H9 (cell line): ENCODE measurements around the gene PIP4K2A. TPM values are rescaled to one million over a fixed set of nuclear protein-coding genes. Genes with fewer than 3 reads are reported as not detected.
A peak's percentile ranks its signal among the peaks of the same experiment; 100 is the strongest.

ENCODE experiments used
- DNase-seq: peaks from one replicate; pipeline ENCODE4 v3.0.0-alpha.2; 2017
- H2AFZ ChIP-seq: one replicate; pipeline ENCODE4 v1.6.1; 2013; ENCODE audit warnings: mild to moderate bottlenecking, low read length, control low read depth, moderate library complexity
- H2AK5ac ChIP-seq: 2 replicates; pipeline ENCODE4 v1.6.1; 2013; ENCODE audit warnings: low read length, control low read depth, mixed read lengths; ENCODE audit not compliant: insufficient read length
- H2BK120ac ChIP-seq: one replicate; pipeline ENCODE4 v1.6.1; 2013; ENCODE audit warnings: low read depth, mild to moderate bottlenecking, low read length, control low read depth, inconsistent platforms; ENCODE audit not compliant: poor library complexity, severe bottlenecking
- H2BK12ac ChIP-seq: 2 replicates; pipeline ENCODE4 v1.6.1; 2013; ENCODE audit warnings: low read length, control low read depth, mixed read lengths, low read depth; ENCODE audit not compliant: insufficient read length
- H2BK15ac ChIP-seq: 2 replicates; pipeline ENCODE4 v1.6.1; 2013; ENCODE audit warnings: low read depth, low read length, control low read depth
- H2BK20ac ChIP-seq: one replicate; pipeline ENCODE4 v1.6.1; 2013; ENCODE audit warnings: low read depth, mild to moderate bottlenecking, low read length, control low read depth, inconsistent platforms; ENCODE audit not compliant: poor library complexity, severe bottlenecking
- H2BK5ac ChIP-seq: 2 replicates; pipeline ENCODE4 v1.6.1; 2013; ENCODE audit warnings: low read length, control low read depth, mixed read lengths; ENCODE audit not compliant: insufficient read length
- H3K14ac ChIP-seq: 2 replicates; pipeline ENCODE4 v1.6.1; 2013; ENCODE audit warnings: low read length, control low read depth; ENCODE audit not compliant: insufficient read depth
- H3K18ac ChIP-seq: 2 replicates; pipeline ENCODE4 v1.6.1; 2013; ENCODE audit warnings: low read depth, mild to moderate bottlenecking, mixed read lengths, low read length, control low read depth; ENCODE audit not compliant: insufficient read length
- H3K23ac ChIP-seq: 2 replicates; pipeline ENCODE4 v1.6.1; 2013; ENCODE audit warnings: low read length, control low read depth, mixed read lengths, low read depth; ENCODE audit not compliant: insufficient read length
- H3K23me2 ChIP-seq: 2 replicates; pipeline ENCODE4 v1.6.1; 2013; ENCODE audit warnings: low read depth, mild to moderate bottlenecking, mixed read lengths, low read length, control low read depth; ENCODE audit not compliant: insufficient read length, poor library complexity, severe bottlenecking
- H3K27ac ChIP-seq: 2 replicates; pipeline ENCODE4 v1.5.1; 2013; ENCODE audit warnings: low read length, control low read depth, mixed read lengths, low read depth; ENCODE audit not compliant: insufficient read length
- H3K27me3 ChIP-seq: 2 replicates; pipeline ENCODE4 v1.6.1; 2013; ENCODE audit warnings: low read length, control low read depth, inconsistent platforms; ENCODE audit not compliant: insufficient read depth
- H3K4ac ChIP-seq: 2 replicates; pipeline ENCODE4 v1.6.1; 2013; ENCODE audit warnings: low read depth, mild to moderate bottlenecking, control low read depth, inconsistent platforms, low read length, moderate library complexity
- H3K4me1 ChIP-seq: 2 replicates; pipeline ENCODE4 v1.6.1; 2013; ENCODE audit warnings: low read length, control low read depth, inconsistent platforms; ENCODE audit not compliant: insufficient read depth
- H3K4me2 ChIP-seq: 2 replicates; pipeline ENCODE4 v1.6.1; 2013; ENCODE audit warnings: low read length, control low read depth, mixed read lengths; ENCODE audit not compliant: insufficient read length, insufficient read depth
- H3K56ac ChIP-seq: 2 replicates; pipeline ENCODE4 v1.6.1; 2013; ENCODE audit warnings: low read depth, mild to moderate bottlenecking, mixed read lengths, low read length, control low read depth; ENCODE audit not compliant: insufficient read length
- H3K79me1 ChIP-seq: 2 replicates; pipeline ENCODE4 v1.6.1; 2013; ENCODE audit warnings: low read depth, mild to moderate bottlenecking, moderate library complexity, low read length, control low read depth, inconsistent platforms; ENCODE audit not compliant: insufficient read depth, poor library complexity, severe bottlenecking
- H3K79me2 ChIP-seq: 2 replicates; pipeline ENCODE4 v1.6.1; 2013; ENCODE audit warnings: low read length, control low read depth, inconsistent platforms; ENCODE audit not compliant: insufficient read depth
- H3K9ac ChIP-seq: 2 replicates; pipeline ENCODE4 v1.6.1; 2013; ENCODE audit warnings: low read length, control low read depth, mixed read lengths; ENCODE audit not compliant: insufficient read length; ENCODE audit errors: extremely low read depth
- H3K9me3 ChIP-seq: one replicate; pipeline ENCODE4 v1.6.1; 2013; ENCODE audit warnings: low read depth, low read length, inconsistent platforms; ENCODE audit not compliant: control insufficient read depth
- H3T11ph ChIP-seq: one replicate; pipeline ENCODE4 v1.6.1; 2013; ENCODE audit warnings: mild to moderate bottlenecking, low read length, control low read depth, inconsistent platforms
- H4K20me1 ChIP-seq: one replicate; pipeline ENCODE4 v1.6.1; 2013; ENCODE audit not compliant: control insufficient read depth, insufficient read length, insufficient read depth
- H4K5ac ChIP-seq: 2 replicates; pipeline ENCODE4 v1.6.1; 2013; ENCODE audit warnings: low read depth, mild to moderate bottlenecking, mixed read lengths, low read length, control low read depth; ENCODE audit not compliant: insufficient read length
- H4K8ac ChIP-seq: replicated peaks from 2 replicates; pipeline ENCODE4 v1.6.1; 2013; ENCODE audit warnings: low read length, control low read depth, mixed read lengths, low read depth; ENCODE audit not compliant: insufficient read length
- H4K91ac ChIP-seq: 2 replicates; pipeline ENCODE4 v1.6.1; 2013; ENCODE audit warnings: low read depth, mild to moderate bottlenecking, moderate library complexity, mixed read lengths, low read length, control low read depth; ENCODE audit not compliant: insufficient read length
- H3K27ac Mint-ChIP-seq, 3 experiments: 2 replicates in 2 of 3; 3 replicates in 1 of 3; pipeline ENCODE4 v1.8.0; 2020 to 2021; ENCODE audit warnings: mixed read lengths in 3 of 3, mild to moderate bottlenecking in 1 of 3, moderate library complexity in 1 of 3
- H3K27me3 Mint-ChIP-seq: 2 replicates; pipeline ENCODE4 v1.8.0; 2021; ENCODE audit warnings: low read depth, mild to moderate bottlenecking, moderate library complexity, mixed read lengths
- H3K36me3 Mint-ChIP-seq, 3 experiments: 2 replicates in 2 of 3; 3 replicates in 1 of 3; pipeline ENCODE4 v1.8.0; 2020 to 2021; ENCODE audit warnings: low read depth in 3 of 3, mixed read lengths in 3 of 3; ENCODE audit not compliant: insufficient read depth in 1 of 3
- H3K4me1 Mint-ChIP-seq, 2 experiments: 2 replicates each; pipeline ENCODE4 v1.8.0; 2020; ENCODE audit warnings: mixed read lengths in 2 of 2
- H3K4me3 Mint-ChIP-seq, 2 experiments: 2 replicates in 1 of 2; 3 replicates in 1 of 2; pipeline ENCODE4 v1.8.0; 2020 to 2021; ENCODE audit warnings: mild to moderate bottlenecking in 2 of 2, mixed read lengths in 2 of 2, moderate library complexity in 1 of 2
- H3K9me3 Mint-ChIP-seq, 2 experiments: 2 replicates in 1 of 2; 3 replicates in 1 of 2; pipeline ENCODE4 v1.8.0; 2020; ENCODE audit warnings: mild to moderate bottlenecking in 2 of 2, mixed read lengths in 2 of 2, moderate library complexity in 1 of 2
- WGBS: extraction: QIAGEN DNeasy Blood & Tissue Kit; methylation state at CpG from one replicate; pipeline ENCODE4 v1.1.7; 2013; ENCODE audit warnings: missing lambda C conversion rate, low lambda C conversion rate, mixed read lengths; ENCODE audit not compliant: insufficient read length; ENCODE audit errors: extremely low coverage; 5-methylcytosine and 5-hydroxymethylcytosine counted together
- total RNA-seq: library from RNA; stranded (reverse); gene quantifications from 2 replicates; pipeline ENCODE4 v1.2.1, GENCODE V29; 2021
- TF ChIP-seq, protein P1 (sequence below): fragments of 200-600 bp; sonication (generic); conservative IDR thresholded peaks from 3 replicates; pipeline ENCODE4 v1.8.0; 2021; ENCODE audit warnings: antibody characterized with exemption, mild to moderate bottlenecking

Gene PIP4K2A
- total RNA-seq, 1 experiment from 2014 or later, result 33.6 TPM

DNA sequence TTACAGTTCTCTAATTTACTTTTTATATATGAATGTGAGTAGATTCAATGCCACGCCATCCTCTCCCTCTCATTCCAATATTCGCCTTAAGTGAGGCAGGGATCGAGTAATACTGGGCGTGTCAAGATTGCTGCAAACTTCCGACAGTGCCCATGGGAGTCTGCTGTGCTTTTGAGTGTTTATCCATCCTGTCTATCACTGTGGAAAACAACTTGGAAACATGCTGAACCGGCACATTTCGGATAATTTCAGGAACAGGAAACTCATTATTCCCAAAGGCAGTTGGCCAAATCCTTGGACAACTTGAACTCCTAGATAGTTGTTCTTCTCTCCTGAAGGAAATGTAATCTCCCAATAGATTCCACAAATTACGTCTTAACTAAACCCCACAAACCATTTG is 28.5 kb downstream of the PIP4K2A start:
- no peak for DNase-seq
- H3T11ph ChIP-seq, result no peak overlapping the region
- no CpG with 5 or more reads among the region's 8 CpGs for whole genome bisulfite sequencing
- no peak overlapping the region for H2AK5ac ChIP-seq
- H4K20me1 ChIP-seq, result no peaks in the 10 kb centered on the region
- no peak overlapping the region for H3K4ac ChIP-seq
- H4K8ac ChIP-seq, result no peak overlapping the region
- H3K18ac ChIP-seq, result no peak overlapping the region
- H3K27ac Mint-ChIP-seq, result 0 out of 7 replicates have a peak overlapping the region, but pooled peaks of 1 of the 3 experiments have one; percentile 28
- H4K91ac ChIP-seq, result no peak overlapping the region
- H4K5ac ChIP-seq, result no peak overlapping the region
- peaks cover 17% of the 10 kb centered on the region for H3K4me1 ChIP-seq
- H2BK20ac ChIP-seq, result no peak overlapping the region
- H2BK15ac ChIP-seq, result no peak overlapping the region
- no peak overlapping the region for H3K27ac ChIP-seq
- H3K9me3 Mint-ChIP-seq, result peaks cover 0 to 3% of the 10 kb centered on the region in 2 experiments; a peak in 2 of 5 replicates
- no peaks in the 10 kb centered on the region for H3K9me3 ChIP-seq
- H2BK120ac ChIP-seq, result no peak overlapping the region
- peaks cover 65 to 66% of the 10 kb centered on the region in 2 experiments for H3K4me1 Mint-ChIP-seq
- H2BK12ac ChIP-seq, result no peak overlapping the region
- peaks cover 0 to 14% (median 5%) of the 10 kb centered on the region in 3 experiments; a peak in 5 of 7 replicates for H3K36me3 Mint-ChIP-seq
- H2AFZ ChIP-seq, result no peak overlapping the region
- peaks cover 22% of the 10 kb centered on the region; the same call in 1 of the 2 replicates for H3K79me2 ChIP-seq
- no peaks in the 10 kb centered on the region for H3K27me3 ChIP-seq
- H3K4me2 ChIP-seq, result no peak overlapping the region
- no peak overlapping the region for H2BK5ac ChIP-seq
- TF ChIP-seq, protein P1, sequence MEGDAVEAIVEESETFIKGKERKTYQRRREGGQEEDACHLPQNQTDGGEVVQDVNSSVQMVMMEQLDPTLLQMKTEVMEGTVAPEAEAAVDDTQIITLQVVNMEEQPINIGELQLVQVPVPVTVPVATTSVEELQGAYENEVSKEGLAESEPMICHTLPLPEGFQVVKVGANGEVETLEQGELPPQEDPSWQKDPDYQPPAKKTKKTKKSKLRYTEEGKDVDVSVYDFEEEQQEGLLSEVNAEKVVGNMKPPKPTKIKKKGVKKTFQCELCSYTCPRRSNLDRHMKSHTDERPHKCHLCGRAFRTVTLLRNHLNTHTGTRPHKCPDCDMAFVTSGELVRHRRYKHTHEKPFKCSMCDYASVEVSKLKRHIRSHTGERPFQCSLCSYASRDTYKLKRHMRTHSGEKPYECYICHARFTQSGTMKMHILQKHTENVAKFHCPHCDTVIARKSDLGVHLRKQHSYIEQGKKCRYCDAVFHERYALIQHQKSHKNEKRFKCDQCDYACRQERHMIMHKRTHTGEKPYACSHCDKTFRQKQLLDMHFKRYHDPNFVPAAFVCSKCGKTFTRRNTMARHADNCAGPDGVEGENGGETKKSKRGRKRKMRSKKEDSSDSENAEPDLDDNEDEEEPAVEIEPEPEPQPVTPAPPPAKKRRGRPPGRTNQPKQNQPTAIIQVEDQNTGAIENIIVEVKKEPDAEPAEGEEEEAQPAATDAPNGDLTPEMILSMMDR, result no peak
- H3K27me3 Mint-ChIP-seq, result no peaks in the 10 kb centered on the region
- peaks cover 2% of the 10 kb centered on the region for H3K79me1 ChIP-seq
- H3K14ac ChIP-seq, result no peak overlapping the region
- no peak overlapping the region for H3K56ac ChIP-seq
- H3K4me3 Mint-ChIP-seq, result no peak overlapping the region
- no peaks in the 10 kb centered on the region for H3K23me2 ChIP-seq
- H3K9ac ChIP-seq, result no peak overlapping the region
- H3K23ac ChIP-seq, result no peak overlapping the region
